CD1c-positive myeloid dendritic cell (primary cell): Measurements from ENCODE around the gene PLEKHM2.
A peak's percentile ranks its signal among the peaks of the same experiment; 100 is the strongest.
"Not testable (repeated sequence)": the region's sequence is repeated elsewhere in the genome, so short reads cannot be mapped to it uniquely, and the experiment has no call there.

ENCODE experiments used
- DNase-seq: peaks from one replicate; pipeline ENCODE4 v3.0.0-alpha.2; 2016; ENCODE audit errors: extremely low spot score

The PLEKHM2 gene

DNA sequence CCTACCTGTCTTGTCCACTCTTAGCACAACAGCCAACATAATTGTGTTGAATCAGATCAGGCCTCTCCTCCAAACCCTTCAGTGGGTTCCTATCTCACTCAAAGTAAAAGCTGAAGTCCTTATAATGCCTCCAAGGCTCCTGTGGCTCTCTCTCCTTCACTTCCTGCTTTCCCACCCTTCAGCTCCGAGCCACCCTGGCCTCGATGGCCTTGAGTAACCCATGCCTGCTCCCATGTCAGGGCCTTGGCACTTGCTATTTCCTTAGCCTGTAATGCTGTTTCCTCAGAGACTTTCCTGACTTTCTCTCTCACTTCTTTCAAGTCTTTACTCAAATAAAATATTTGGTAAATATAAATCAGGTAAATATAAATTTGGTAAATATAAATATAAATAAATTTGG, 8.1 kb upstream of the PLEKHM2 start:
- DNase-seq, result peak; percentile 25

DNA sequence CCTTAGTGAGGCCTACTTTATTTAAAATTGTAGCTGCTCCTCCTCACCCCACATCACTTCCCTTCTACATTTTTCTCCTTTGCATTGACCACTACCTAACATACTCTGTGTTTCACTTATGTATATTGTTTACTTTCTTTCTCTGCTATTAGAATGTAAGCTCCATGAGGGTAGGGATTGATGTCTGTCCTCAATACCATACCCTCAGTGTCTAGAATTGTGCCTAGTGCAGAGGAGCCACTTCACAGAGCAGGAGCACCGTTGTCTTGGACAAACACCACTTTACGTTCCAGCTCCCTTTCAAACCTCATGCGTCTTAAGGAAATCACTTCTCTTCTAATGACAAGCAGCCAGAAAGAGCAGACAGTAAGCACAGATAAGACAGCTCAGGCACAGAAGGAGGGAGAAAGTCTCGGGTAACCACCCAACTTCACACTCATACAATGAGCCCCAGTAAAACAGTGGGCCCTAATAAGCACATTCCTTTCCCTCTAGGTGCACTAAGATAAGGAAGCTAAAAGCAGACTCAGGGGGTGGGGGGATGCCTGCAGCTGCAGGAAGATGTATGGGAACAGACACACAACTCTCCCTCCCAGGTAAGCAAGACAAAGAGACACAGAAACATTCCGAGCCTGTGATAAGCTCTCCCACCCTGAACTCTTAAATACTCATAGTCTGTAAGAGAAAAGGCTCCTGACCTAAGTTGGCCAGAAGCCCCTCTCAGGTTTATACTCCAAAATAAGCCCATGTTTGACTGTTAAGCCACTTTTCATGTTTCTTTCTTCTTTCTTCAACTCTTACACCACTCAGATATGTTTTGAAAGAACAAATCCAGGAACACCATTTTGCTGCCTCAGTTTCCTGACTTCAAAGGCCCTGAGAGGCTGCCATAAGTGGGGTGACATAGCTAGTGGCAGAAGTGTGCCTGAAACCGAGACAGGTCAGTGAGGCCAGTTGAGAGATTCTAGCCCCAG, 7.1 kb upstream of the PLEKHM2 start:
- DNase-seq, result no peak

DNA sequence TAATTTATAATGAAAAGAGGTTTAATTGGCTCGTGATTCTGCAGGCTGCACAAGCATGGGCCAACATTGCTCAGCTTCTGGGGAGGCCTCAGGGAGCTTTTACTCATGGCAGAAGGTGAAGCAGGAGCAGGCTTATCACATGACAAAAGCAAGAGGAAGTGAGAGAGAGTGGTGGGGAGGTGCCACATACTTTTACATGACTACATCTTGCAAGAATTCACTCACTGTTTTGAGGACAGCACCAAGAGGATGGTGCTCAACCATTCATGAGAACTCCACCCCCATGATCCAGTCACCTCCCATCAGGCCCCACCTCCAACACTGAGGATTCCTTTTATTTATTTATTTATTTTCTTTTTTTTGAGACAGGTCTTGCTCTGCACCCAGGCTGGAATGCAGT, 5.5 kb upstream of the PLEKHM2 start:
- peak; percentile 76 for DNase-seq

DNA sequence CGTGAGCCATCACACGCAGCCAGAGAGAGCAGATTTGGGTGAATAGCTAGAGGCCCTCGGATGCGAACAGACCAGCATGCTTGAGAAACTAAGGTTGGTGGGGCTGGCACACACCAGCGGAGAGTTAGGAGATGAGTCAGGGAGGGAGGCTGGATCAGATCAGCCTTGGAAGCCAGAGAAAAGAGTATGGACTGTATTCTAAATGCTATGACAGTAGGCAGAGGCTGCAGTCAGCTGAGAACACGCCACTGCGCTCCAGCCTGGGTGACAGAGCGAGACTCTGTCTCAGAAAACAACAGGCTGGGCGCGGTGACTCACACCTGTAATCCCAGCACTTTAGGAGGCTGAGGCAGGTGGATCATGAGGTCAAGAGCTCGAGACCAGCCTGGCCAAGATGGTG, 4.0 kb upstream of the PLEKHM2 start:
- DNase-seq, result no peak

DNA sequence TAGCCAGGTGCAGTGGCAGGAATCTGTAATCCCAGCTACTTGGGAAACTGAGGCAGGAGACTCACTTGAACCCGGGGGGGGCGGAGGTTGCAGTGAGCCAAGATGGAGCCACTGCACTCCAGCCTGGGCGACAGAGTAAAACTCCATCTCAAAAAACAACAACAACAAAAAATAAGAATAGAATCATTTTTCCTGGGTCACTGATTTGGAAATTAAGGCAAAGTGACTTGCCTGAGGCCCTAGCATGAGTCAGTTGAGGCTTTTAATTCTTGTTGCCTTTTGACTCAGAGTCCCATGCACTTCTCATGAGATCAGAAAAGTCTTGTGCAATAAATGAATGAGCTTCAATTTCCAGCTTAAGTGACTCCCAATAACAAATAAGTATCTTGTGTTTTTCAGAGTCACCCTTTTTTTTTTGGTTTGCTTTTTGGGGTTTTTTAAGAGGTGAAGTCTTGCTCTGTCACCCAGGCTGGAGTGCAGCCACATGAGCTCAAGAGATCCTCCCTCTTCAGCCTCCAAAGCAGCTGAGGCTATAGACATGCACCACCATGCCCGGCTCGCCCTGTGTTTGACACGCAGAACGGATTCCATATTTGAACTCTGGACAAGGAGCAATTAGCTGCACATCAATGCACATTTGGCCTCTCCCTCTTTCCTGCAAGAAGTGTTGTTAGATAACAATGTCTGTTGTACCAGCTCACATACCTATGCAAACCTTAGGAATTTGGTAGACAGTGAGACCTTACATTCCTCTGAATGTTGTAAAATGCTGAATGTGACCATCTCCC, 3.4 kb upstream of the PLEKHM2 start:
- DNase-seq, result peak; percentile 92

DNA sequence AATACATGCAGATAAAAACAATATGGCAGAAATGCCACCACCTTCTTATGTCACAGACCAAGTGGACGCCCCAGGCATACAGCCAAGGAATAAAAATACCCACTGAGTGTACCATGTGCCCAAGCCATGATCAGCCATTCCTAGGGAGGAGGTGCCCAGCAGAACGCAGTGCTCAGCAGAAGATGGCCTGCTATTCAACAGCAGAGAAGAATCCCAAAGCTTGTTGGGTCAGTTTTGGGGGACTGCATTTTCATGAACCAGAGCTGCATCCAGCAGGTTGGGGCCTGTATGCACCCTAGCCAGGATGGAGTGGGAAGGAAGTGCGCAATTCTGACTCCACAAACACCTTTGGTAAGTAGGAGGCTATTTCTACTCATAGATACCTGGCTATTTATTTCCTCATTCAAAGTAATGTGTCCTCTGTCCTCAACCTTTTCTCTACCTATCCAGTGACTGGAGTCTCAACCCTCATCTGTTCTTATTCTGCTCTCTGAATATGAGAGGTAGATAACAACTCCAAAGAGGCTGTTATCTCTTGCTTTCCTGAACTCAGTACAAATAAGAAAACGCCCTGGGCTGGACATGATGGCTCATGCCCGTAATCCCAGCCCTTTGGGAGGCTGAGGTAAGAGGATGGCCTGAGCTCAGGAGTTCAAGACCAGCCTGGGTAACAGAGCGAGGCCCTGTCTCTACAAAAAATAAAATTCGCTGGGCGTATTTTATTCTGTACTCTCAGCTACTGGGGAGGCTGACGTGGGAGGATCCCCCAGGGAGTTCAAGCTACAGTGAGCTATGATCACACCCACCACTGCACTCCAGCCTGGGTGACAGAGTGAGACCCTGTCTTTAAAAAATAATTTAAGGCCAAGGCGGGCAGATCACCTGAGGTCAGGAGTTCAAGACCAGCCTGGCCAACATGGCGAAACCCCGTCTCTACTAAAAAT, 2.5 kb upstream of the PLEKHM2 start:
- no peak for DNase-seq

DNA sequence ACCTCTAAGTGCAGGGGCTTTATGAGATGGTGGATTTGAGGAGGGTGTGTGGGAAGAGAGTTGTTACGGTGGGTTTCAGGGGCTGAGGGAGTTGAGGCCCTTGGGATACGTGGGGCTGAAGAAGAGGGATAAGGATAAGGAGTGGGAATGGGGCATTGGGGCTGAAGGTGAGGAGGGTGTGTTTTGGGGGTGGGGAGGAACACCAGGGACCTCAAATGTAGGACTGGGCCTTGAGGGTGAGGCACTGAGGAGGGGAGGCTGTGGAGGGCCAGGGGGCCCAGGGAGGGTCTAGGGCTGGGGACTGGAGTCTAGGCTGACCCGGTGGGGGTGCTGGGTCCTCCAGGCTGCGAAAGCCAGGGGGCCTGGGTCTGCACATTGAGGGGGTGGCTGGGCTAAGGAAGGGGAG, 1.2 kb upstream of the PLEKHM2 start:
- no peak for DNase-seq

DNA sequence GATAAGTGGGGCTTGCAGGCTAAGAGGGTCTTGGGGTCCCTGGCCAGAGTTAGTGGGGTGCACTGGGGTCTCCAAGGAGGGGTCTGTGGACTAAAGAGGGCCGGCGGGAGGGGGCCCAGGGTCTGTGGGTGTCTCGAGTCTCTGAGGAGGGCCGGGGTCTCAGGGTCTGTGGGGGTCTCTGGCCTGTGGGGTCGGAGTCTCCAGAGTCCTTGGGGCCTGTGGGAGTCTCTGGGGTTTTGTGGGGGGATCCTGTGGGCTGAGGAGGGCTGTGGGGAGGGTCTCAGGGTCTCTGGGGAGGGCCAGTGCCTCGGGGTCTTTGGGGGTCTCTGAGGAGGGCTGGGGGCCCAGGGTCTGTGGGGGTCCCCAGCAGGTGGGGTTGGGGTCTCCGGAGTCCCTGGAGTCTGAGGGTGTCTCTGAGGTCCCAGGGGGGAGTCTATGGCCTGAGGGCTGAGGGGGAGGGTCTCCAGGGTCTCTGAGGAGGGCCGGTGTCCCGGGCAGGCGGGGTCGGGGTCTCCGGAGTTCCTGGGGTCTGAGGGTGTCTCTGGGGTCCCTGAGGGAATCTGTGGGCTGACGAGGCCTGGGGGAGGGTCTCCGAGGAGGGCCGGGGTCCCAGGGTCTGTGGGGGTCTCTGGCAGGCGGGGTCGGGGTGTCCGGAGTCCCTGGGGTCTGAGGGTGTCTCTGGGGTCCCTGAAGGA, 628 bp upstream of the PLEKHM2 start:
- DNase-seq, result no peak

DNA sequence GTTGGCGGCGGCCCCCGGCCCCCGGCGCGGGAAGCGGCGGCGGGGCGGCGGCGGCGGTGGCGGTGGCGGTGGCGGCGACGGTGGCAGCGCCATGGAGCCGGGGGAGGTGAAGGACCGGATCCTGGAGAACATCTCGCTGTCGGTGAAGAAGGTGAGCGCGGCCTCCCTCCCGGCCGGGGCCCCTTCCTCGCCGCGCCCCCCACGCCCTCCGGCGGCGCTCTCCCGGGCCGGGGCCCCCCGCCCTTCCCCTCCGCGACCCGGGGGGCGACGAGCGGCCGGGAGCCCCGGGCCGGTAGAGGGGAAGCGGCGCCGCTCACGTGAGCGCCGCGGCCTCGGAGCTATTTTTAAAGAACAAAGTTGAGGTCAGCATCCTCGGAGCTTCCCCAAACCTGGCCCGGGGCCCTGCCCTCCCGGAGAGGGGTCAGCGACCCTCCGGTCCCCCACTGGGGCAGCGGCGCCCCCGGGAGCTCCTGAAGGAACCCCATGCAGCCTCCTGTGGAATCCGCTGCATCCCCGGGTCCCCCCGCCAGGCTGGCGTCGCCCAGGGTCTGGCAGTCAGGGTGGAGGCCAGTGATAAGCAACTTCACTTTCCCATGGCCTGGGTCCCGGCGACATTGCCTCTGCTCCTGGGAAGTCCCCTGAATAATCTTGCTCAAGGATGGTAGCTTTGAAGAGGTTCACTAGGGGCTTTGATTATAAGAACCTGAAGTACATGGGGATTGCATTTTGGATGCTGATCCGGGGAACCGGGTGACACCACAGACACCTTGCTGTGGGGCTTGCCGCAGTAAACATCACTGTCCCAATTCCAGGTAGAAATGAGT, 560 bp downstream of the PLEKHM2 start:
- DNase-seq, result peak; percentile 81

DNA sequence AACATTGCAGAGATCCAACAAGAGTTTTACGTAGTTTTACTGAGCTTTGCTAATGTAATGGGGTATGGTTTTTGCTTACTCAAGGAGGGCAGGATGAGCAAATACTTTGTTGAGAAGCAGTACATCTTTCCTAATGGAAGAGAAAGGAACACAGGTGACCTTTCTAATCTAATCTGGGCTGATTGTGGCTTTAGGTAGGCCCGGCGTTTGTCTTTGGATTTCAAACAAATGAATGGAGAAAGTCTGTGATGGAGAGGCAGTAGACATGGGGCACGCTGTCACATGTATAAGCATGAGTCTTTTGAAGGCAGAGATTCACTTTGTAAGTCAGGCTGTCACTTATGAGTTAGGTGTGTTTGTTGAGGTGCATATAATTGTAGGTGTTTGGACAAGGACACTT, 1.7 kb downstream of the PLEKHM2 start:
- DNase-seq, result no peak

DNA sequence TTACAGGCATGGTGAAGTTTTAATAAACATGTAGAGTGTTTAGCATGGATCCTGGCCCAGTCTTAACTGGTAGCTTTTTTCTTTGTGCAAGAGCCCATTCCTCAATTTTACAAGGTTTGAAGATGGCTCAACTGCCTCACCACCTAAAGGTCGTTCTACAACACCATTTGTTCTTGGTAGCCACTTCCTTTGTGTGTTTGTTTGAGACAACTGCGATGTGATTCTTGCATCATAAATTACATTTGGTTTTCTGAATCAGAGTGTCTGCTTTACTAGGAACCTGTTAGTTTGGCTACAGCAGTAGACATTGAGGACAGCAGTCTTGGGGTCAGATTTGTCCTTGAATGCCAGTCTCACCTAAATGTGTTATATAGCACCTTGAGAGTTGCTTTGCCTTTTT, 3.3 kb downstream of the PLEKHM2 start:
- DNase-seq, result no peak

DNA sequence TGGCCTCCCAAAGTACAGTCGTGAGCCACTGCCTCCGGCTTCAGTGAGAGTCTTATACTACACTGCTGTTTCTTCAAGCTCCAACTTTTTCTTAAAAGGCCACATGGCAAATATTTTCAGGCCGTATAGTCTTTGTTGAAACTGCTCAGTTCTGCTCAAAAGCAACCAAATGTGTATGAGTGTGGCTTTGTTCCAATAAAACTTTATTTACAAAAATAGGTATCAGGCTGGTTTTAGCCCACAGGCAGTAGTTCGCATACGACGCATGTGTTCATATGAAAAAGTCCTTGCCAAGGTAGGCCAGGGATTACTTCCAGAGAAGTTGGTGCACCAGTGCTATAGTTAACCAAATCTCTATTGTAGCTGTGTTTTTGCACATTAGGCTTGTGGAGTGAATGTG, 6.2 kb downstream of the PLEKHM2 start:
- DNase-seq, result no peak

DNA sequence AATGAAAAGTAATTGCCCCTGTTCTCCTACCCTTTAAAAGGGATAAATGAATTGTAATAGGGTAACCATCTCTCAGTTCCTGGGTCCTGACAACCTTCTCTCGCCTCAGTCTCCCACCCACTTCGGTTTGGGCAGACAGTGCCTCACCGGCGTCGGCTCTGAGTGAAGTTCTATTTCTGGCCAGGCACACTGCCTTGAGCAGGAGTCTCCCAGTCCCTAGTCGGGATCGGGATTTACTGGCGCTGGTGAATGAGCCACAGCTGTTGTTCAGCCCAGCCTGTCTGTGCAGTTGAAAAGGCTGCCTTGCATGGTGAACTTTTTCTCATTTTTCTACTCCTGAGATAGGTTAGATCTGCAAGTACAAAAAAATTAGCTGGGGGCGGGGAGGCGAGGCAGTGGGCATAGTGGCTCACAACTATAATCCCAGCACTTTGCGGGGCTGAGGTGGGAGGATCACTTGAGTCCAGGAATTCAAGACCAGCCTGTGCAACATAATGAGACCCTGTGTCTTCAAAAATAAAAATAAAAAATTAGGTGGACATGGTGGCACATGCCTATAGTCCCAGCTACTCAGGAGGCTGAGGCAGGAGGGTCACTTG, 7.4 kb downstream of the PLEKHM2 start:
- no peak for DNase-seq

DNA sequence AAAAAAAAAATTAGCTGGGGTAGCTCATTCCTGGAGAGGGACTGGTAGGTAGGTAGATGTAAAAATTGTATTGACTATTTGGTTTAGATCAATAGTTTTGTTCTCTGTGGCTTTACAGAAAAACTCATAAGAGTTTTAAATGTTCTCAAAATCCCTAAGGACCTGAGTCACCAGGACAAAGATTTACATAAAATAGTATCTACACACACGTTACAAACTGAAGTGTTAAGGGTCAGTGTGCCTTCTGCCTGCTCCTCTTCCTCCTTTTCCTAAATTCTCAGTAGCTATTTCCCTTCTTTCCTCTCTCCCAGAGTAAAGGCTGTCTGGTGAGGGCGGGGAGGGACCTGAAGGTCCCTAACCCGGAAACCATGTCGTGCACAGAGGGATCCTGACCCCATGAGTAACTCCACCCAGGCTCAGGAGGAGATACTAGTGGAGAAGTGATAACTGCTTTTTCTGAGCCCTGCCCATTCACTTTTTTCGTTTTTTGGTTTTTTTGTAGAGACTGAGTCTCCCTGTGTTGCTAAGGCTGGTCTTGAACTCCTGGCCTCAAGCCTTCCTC, 8.1 kb downstream of the PLEKHM2 start:
- DNase-seq, result no peak

DNA sequence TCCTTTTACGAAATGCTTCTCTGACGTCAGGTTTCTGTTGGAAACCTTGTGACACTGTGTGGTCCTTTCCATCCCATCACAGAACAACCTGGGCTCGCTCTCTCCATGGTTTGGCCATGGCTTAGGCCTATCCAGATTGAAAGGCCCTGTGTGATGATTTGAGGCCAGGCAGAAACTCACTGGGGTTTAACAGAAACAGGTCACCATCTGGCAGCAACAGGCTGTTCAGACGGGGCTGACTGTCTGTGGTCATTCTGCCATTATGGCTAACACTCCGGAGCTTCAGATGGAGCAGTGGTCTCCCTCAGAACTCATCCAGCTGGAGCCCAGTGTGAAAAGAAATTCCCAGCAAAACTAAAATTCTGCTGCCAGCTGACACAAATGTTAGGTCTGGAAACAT, 9.3 kb downstream of the PLEKHM2 start:
- DNase-seq, result no peak

DNA sequence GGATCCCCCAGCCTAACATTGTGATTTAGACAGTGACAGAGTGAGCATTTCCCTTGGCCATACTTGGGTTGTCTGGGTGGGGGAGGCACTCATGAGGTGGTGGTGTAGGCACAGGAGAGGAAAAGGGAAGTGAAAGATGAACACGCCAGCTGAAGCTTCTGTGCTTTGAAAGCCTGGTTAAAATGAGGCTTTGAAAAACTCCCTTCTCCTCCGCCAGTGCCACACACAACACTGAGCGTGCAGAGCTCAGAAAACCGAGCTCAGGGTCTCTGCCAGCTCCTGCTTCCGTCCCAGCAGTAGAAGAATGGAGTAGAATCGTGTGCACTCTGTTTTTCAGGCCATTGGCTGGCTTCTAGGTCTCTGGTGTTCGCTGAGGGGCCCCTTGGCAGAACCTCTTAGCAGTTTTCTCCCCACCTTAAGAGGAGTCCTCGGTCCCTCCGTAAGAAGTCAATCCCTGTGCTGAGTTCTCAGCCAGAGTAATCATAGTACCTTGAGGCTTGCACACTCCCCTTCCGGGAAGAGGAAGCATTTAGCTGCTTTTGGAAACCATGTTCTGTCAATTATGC, 12.9 kb downstream of the PLEKHM2 start:
- peak; percentile 90 for DNase-seq

DNA sequence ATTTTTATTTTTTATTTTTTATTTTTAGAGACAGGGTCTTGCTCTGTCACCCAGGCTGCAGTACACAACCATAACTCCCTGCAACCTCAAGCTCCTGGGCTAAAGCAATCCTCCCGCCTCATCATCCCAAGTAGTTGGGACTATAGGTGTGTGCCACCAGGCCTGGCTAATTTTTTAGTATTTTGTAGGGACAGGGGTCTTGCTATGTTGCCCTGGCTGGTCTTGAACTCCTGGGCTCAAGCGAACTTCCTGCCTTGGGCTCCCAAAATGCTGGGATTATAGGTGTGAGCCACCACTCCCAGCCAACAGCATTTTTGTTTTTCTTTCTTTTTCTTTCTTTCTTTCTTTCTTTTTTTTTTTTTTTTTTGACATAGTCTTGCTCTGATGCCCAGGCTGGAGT, 14.1 kb downstream of the PLEKHM2 start:
- no peak for DNase-seq

DNA sequence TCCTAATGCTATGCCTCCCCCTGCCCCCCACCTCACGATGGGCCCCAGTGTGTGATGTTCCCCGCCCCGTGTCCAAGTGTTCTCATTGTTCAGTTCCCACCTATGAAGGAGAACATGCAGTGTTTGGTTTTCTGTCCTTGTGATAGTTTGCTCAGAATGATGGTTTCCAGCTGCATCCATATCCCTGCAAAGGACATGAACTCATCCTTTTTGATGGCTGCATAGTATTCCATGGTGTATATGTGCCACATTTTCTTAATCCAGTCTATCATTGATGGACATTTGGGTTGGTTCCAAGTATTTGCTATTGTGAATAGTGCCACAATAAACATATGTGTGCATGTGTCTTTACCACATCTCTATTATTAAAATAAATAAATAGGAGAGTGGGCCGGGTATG, 15.2 kb downstream of the PLEKHM2 start:
- DNase-seq, result not testable (repeated sequence)

DNA sequence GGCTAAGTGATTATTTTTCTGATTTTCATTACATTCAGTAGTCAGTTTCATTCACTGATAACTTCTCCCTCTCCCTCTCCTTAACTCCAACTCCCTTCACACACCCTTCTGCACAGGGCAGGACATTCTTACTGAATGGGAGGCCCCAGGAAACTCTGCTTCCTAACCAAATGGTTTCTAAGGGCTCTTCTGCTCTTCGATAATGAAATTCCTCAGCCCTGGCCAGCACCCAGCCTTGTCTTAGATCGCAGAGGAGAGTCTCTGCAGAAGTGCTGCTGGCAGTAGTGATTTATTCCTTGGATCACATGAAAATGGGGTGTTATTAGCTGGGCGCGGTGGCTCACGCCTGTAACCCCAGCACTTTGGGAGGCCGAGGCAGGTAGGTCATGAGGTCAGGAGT, 16.4 kb downstream of the PLEKHM2 start:
- no peak for DNase-seq
